RWPE1 (cell line): ENCODE data around the gene PI4KB.

Experiments used
- CTCF ChIA-PET: fragments of 350-600 bp; sonication (Branson Sonifier 250); formaldehyde crosslinking; extraction: SDS; loops from one replicate; lab custom pipeline; 2021; lab: Yijun Ruan, JAX
- POLR2A ChIA-PET: fragments of 400-600 bp; formaldehyde crosslinking; extraction: SDS; loops from one replicate; lab custom pipeline; 2020; ENCODE audit warnings: antibody characterized with exemption; ENCODE audit not compliant: low non-redundant PET; lab: Yijun Ruan, JAX
- DNase-seq: peaks from one replicate; pipeline ENCODE4 v3.0.0; 2012; ENCODE audit warnings: low spot score
- H3K27ac ChIP-seq: fragments of 450-650 bp; 2 replicates; pipeline ENCODE4 v1.5.1; 2017
- CTCF ChIP-seq: fragments of 450-650 bp; conservative IDR thresholded peaks from 2 replicates; pipeline ENCODE4 v1.5.1; 2017; ENCODE audit warnings: low read depth, mild to moderate bottlenecking

PI4KB gene

GRCh38 chr1:151294742-151295462, 32.3 kb downstream of the PI4KB start:
- TF ChIP-seq CTCF = no peak
- H3K27ac ChIP-seq = peak overlapping the region; percentile 49
- ChIA-PET CTCF (interaction anchor here (0.6 to 1.1 kb wide), 4 partner anchors 10 to 46 kb away, joined by 3 to 4 read pairs (median 4); no protein-coding TSS in a partner anchor), POLR2A (no interaction called here)
- DNase-seq = no peak

GRCh38 chr1:151293093-151293492, 34.1 kb downstream of the PI4KB start:
- POLR2A ChIA-PET = interaction anchor here (0.6 kb wide), 1 partner anchor 9 kb away, joined by 3 read pairs; no protein-coding TSS in a partner anchor
- H3K27ac ChIP-seq = peak overlapping the region; percentile 49
- no peak for DNase-seq
- CTCF ChIA-PET = interaction anchor here (1.3 kb wide), 1 partner anchor 48 kb away, joined by 6 read pairs; no protein-coding TSS in a partner anchor
- no peak for TF ChIP-seq CTCF

GRCh38 chr1:151292207-151293030, 34.8 kb downstream of the PI4KB start:
- POLR2A ChIA-PET = no interaction called here
- TF ChIP-seq CTCF = no peak
- peak overlapping the region; percentile 49 for H3K27ac ChIP-seq
- CTCF ChIA-PET = interaction anchor here (1.3 kb wide), 1 partner anchor 48 kb away, joined by 6 read pairs; no protein-coding TSS in a partner anchor
- no peak for DNase-seq

- TF ChIP-seq CTCF = no peak
- POLR2A ChIA-PET = no interaction called here
- CTCF ChIA-PET = interaction anchor here (0.7 kb wide), 1 partner anchor 1588 kb away, joined by 6 read pairs; no protein-coding TSS in a partner anchor
- DNase-seq = no peak
- H3K27ac ChIP-seq = peak overlapping the region; percentile 49
These were observed 36.4 kb downstream of the PI4KB start for GRCh38 chr1:151290709-151291303.

- TF ChIP-seq CTCF = no peak
- POLR2A ChIA-PET = no interaction called here
- CTCF ChIA-PET = interaction anchor here (0.7 kb wide), 1 partner anchor 1589 kb away, joined by 6 read pairs; no protein-coding TSS in a partner anchor
- no peak for DNase-seq
- H3K27ac ChIP-seq = peak overlapping the region; percentile 49
These were observed 37.1 kb downstream of the PI4KB start for GRCh38 chr1:151289991-151290708.
